ENCODE data around the gene CRYGA. TPM values are rescaled to one million over a fixed set of nuclear protein-coding genes. Genes with fewer than 3 reads are reported as not detected.

The CRYGA gene
- total RNA-seq, 2 experiments from 2014 or later, result not detected

DNA sequence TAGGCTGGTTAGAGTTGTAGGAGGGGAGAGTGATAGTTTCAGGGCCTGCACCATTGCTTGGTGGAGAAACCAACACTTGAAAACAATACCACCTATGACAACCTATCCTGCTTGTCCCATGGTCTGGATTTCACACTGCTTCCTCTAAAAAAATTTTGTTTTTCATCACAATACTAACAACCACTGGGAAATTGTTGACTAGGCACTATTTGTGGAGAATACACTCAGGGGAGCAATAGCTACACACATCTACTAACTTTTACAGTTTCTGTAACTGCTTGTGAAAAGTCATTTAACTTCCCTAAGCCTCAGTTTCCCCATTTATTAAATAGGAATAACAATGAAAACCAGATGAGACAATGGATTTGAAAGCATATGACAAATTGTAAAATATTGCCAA is 13.3 kb downstream of the CRYGA start:
- no peak for TF ChIP-seq CTCF (IDR thresholded peaks at IDR 0.05)
- Mint-ChIP-seq H3K9me3 (peaks cover 7% of the 10 kb centered on the region), H3K4me1 (ENCODE audit: low read depth) (no peaks in the 10 kb centered on the region), H3K27ac (no peak overlapping the region), H3K36me3 (ENCODE audit: low read depth) (no peaks in the 10 kb centered on the region), H3K27me3 (peaks cover 2% of the 10 kb centered on the region), H3K4me3 (no peak overlapping the region)
- no peak for ATAC-seq
- CTCF ChIA-PET, result interaction anchor here (0.7 kb wide), 1 partner anchor 25 kb away, joined by 3 read pairs; no protein-coding TSS in a partner anchor
- intact Hi-C loops (cut with micrococcal nuclease), result no loop called here
- POLR2A ChIA-PET, result interaction anchor here (0.6 kb wide), 1 partner anchor 458 kb away, joined by 3 read pairs; no protein-coding TSS in a partner anchor
- no peak for DNase-seq

DNA sequence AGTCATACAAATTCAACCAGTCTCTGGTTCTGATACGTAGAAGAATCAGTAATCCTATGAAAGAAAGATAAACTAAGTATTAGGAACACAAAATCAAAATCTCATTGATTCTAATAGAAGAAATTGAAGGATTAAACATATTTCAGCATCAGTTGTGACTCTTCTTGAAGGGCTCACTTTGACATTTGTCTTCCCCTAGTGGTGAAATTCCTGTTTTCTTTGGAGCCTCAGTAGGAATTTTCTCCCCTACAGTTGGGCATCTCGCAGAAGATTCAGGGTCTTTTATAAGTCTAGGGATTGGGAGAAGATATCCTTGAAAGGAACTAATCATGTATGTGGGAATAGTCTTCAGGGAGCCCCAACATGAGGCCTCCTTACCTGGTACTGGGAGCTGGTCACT is 14.6 kb downstream of the CRYGA start:
- no peak for ATAC-seq
- H3K27ac Mint-ChIP-seq, result no peak overlapping the region
- H3K36me3 Mint-ChIP-seq (ENCODE audit: low read depth), result no peaks in the 10 kb centered on the region
- H3K4me3 Mint-ChIP-seq, result no peak overlapping the region
- ChIA-PET POLR2A (no interaction called here), CTCF (no interaction called here)
- no peak for TF ChIP-seq CTCF (IDR thresholded peaks at IDR 0.05)
- H3K27me3 Mint-ChIP-seq, result peaks cover 2% of the 10 kb centered on the region
- peaks cover 7% of the 10 kb centered on the region for H3K9me3 Mint-ChIP-seq
- H3K4me1 Mint-ChIP-seq (ENCODE audit: low read depth), result no peaks in the 10 kb centered on the region
- intact Hi-C loops (cut with micrococcal nuclease), result no loop called here
- DNase-seq, result no peak

DNA sequence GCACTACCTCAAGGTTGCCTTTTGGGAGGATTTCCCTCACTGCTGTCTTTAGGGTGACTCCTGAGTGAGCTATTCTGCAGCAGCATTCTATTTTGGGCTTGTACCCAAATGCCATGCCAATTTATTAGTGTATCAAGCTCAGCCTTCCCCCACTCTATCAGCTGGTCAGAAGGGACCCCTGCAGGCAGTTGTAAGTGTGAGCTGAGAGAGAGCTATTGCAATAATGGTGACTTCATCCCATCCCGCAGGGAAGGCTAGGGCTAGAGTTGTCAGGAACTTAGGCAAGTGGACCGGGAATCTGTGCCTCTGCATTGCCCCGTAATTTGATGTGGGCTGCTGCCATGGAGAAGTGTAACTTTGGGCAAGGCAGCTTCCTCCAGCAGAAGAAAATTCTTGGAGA is 15.6 kb downstream of the CRYGA start:
- ChIA-PET POLR2A (no interaction called here), CTCF (no interaction called here)
- Mint-ChIP-seq H3K9me3 (peaks cover 7% of the 10 kb centered on the region), H3K36me3 (ENCODE audit: low read depth) (no peaks in the 10 kb centered on the region), H3K27me3 (peaks cover 2% of the 10 kb centered on the region), H3K4me3 (no peak overlapping the region), H3K4me1 (ENCODE audit: low read depth) (no peaks in the 10 kb centered on the region), H3K27ac (no peak overlapping the region)
- no peak for DNase-seq
- intact Hi-C loops (cut with micrococcal nuclease), result no loop called here
- no peak for ATAC-seq
- TF ChIP-seq CTCF (IDR thresholded peaks at IDR 0.05), result no peak

- Mint-ChIP-seq H3K36me3 (ENCODE audit: low read depth) (no peaks in the 10 kb centered on the region), H3K27ac (no peak overlapping the region), H3K27me3 (peaks cover 2% of the 10 kb centered on the region), H3K9me3 (peaks cover 7% of the 10 kb centered on the region), H3K4me1 (ENCODE audit: low read depth) (no peaks in the 10 kb centered on the region), H3K4me3 (no peak overlapping the region)
- TF ChIP-seq CTCF (IDR thresholded peaks at IDR 0.05), result no peak
- POLR2A ChIA-PET, result no interaction called here
- ATAC-seq (no peak), DNase-seq (no peak)
- CTCF ChIA-PET, result no interaction called here
- intact Hi-C loops (cut with micrococcal nuclease), result no loop called here
These were observed 16.4 kb downstream of the CRYGA start for GRCh38 chr2:208147008-208147407.

GRCh38 chr2:208146006-208146405 is 17.4 kb downstream of the CRYGA start, which contains the start of gene CRYGB:
TSS of gene CRYGB (minus strand) at chr2:208146158. CDS start at chr2:208146120, 38 bp downstream.
- ATAC-seq (no peak), DNase-seq (no peak)
- H3K4me1 Mint-ChIP-seq (ENCODE audit: low read depth), result no peaks in the 10 kb centered on the region
- no peak within 1 kb of the TSS for H3K27ac Mint-ChIP-seq
- no peaks in the 10 kb centered on the region for H3K27me3 Mint-ChIP-seq
- ChIA-PET POLR2A (no interaction called here), CTCF (no interaction called here)
- no peaks in the 10 kb centered on the region for H3K36me3 Mint-ChIP-seq (ENCODE audit: low read depth)
- no peak within 1 kb of the TSS for H3K4me3 Mint-ChIP-seq
- intact Hi-C loops (cut with micrococcal nuclease), result no loop called here
- TF ChIP-seq CTCF (IDR thresholded peaks at IDR 0.05), result no peak
- no peaks in the 10 kb centered on the region for H3K9me3 Mint-ChIP-seq
